Activated T-helper 9 cell treated with anti-CD3 and anti-CD28 coated beads, Interleukin-2, amount 50 U/mL, for 16 hours (primary cell): ENCODE results near the gene PARP14.
"Not testable (repeated sequence)": the region's sequence is repeated elsewhere in the genome, so short reads cannot be mapped to it uniquely, and the experiment has no call there.

Source experiments
- DNase-seq: peaks from one replicate; pipeline ENCODE4 v3.0.0-alpha.2; 2020; ENCODE audit warnings: low read depth

PARP14 gene

GRCh38 chr3:122680475-122681283 lies at the start of gene PARP14:
PARP14 (plus strand) TSS chr3:122680839; CDS start chr3:122680884, 45 bp downstream.
- peak; percentile 50 for DNase-seq

GRCh38 chr3:122635789-122636188 lies 44.9 kb upstream of the PARP14 start:
- DNase-seq: no peak

DNA sequence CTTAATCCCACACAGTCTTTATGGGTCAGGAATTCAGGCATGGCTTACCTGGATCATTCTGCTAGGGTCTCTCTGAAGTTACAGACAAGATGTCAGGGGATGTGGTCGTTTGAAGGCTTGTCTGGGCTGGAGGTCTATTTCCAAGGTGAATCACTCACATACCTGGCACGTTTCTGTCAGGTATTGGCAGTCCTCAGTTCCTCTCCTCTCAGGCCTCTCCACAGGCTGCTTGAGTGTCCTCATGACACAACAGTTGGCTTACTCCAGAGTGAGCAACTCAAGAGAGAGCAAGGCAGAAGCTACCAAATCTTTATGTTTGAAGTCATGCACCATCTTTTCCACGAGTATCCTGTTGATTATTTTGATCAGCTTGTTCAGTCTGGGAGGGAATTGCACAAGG lies 43.9 kb upstream of the PARP14 start:
- no peak for DNase-seq

GRCh38 chr3:122640437-122640999 lies 40.1 kb upstream of the PARP14 start:
- no peak for DNase-seq

DNA sequence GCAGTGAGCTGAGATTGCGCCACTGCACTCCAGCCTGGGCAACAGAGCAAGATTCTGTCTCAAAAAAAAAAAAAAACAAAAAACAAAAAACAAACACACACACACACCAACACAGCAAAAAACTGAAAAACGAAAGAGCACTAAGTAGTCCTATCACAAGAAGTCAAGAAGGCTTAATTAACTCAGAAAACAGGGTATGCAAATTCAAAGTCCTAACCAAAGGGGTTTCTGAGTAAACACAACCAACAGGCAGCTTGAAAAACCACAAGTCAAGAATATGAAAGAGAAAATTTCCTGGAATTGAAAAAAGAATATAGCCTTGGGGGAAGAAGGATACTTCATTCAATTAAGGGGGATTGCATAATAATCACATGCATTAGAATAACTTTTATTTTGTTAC lies 37.7 kb upstream of the PARP14 start:
- no peak for DNase-seq

DNA sequence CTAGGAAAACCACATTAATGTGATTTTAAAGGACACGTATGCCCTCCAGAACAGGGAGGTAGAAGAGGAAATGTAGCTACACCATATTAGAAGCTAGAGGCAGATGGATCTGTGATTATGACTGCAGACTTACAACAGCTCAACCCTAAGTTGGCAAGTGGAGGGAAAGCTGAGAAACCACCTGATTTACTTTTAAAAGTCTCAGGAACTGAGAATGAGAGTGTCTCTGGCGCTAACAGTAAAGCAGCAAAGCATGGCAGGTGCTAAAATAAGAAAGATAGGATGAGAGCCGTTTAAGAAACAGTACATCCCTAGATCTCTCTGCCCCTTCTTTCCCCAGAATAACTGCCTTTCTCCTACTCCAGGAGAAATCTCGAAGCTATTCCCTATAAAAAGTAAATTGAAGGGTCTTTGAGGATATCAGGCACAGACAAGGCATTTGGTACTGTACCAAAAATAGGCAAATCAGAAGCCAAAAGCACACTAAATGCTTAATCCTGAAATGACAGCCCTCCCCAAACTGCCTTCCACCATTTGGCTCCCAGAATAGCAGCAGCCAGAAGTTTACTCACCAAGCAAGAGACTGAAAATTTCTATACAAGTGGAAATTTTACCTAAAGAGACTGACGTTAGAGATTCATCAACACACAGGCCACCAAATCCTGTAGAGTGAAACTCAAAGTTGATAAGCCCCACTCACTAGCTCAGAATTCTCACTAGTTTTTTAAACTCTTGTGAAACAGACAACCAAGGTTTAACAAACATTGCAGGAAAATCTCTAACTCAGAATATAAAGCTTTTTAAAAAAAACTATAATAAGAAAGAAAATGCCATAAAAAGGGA lies 34.3 kb upstream of the PARP14 start:
- no peak for DNase-seq

- DNase-seq: not testable (repeated sequence)
These were observed 29.3 kb upstream of the PARP14 start for GRCh38 chr3:122651233-122651907.

DNA sequence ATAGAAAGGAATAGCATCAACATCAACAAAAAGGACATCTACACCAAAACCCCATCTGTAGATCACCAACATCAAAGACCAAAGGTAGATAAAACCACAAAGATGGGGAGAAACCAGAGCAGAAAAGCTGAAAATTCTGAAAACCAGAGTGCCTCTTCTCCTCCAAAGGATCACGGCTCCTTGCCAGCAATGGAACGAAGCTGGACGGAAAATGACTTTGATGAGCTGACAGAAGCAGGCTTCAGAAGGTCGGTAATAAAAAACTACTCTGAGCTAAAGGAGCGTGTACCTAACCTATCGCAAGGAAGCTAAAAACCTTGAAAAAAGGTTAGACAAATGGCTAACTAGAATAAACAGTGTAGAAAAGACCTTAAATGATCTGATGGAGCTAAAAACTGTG lies 28.7 kb upstream of the PARP14 start:
- DNase-seq: not testable (repeated sequence)

DNA sequence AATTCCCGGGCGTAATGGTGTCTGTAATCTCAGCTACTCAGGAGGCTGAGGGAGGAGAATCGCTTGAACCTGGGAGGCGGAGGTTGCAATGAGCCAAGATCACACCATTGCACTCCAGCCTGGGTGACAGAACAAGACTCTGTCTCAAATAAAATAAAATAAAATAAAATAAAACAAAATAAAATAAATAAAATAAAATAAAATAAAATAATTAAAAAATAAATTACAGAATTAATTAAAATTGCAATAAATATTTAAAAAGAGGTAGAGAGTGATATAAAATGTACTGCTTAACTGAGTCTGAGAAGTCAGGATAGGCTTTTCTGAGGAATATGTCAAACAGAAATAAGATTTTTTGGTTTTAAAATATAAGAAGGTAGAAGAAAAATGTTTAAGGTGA lies 22.3 kb upstream of the PARP14 start:
- DNase-seq: not testable (repeated sequence)

- no peak for DNase-seq
These were observed 20.2 kb upstream of the PARP14 start for GRCh38 chr3:122660297-122660974.

DNA sequence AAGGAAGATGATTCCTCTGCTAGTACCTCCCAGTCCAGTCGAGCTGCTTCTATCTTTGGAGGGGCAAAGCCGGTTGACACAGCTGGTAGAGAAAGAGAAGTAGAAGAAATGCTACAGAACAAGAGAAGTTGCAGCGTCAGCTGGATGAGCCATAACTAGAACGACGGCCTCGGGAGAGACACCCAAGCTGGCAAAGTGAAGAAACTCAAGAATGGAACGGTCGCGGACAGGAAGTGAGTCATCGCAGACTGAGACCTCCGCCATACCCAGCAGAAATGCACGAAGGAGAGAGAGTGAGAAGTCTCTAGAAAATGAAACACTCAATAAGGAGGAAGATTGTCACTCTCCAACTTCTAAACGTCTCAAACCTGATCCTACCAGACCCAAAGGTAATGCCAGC lies 19.0 kb upstream of the PARP14 start:
- no peak for DNase-seq

- DNase-seq: no peak
These were observed 18.1 kb upstream of the PARP14 start for GRCh38 chr3:122662505-122662904.

DNA sequence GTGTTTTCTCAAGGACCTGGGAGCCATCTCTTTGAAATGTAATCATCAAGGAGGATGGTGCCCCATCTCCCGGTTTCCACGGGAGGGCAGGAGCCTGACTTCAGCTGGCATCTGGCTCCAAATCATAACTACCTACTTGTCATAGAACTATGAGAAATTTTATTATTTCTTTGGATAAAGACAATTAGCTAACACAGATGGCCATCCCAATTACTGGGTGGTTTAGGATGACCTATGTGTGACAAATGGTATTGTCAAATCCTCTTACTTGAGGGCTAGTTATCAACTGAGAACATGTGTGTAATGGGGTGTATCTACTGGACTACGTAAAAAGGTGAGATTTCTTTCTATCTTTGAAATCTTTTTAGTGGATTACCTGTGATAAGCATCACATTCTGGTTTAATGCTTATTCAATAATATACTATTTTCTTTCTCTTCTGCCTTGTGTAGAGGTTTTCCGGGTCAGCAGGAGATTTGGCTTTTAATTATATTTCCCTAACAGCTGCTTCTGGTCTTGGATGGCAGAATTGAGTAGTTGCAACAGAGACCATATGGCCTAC lies 15.3 kb upstream of the PARP14 start:
- DNase-seq: no peak

GRCh38 chr3:122665881-122666280 lies 14.8 kb upstream of the PARP14 start:
- no peak for DNase-seq

- DNase-seq: no peak
These were observed 11.5 kb upstream of the PARP14 start for GRCh38 chr3:122668930-122669730.

DNA sequence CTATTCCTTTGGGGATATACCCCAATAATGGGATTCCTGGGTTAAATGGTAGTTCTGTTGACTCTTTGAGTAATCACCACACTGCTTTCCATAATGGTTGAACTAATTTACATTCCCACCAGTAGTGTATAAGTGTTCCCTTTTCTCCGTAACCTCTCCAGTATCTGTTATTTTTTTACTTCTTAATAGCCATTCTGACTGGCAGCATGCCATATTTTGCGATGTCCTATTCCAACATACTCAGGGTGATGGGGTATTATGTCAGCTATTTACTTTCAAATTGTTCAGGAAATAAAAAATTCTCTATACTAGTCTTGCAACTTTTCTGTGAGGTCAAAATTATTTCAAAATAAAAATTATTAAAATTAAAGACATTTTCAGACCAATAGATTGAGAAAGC lies 9.1 kb upstream of the PARP14 start:
- DNase-seq: no peak

DNA sequence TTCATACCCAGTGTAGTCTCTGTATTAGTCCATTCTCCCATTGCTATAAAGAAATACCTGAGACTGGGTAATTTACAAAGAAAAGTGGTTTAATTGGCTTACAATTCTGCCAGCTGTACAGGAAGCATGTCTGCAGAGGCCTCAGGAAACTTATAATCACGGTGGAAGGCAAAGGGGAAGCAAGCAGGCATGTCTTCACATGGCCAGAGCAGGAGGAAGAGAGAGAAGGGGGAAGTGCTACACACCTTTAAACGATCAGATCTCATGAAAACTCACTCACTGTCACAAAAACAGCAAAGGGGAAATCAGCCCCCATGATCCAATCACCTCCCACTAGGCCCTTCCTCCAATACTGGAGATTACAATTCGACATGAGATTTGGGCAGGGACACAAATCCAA lies 6.3 kb upstream of the PARP14 start:
- no peak for DNase-seq

- DNase-seq: no peak
These were observed 3.9 kb upstream of the PARP14 start for GRCh38 chr3:122676759-122677158.

GRCh38 chr3:122677216-122677615 lies 3.4 kb upstream of the PARP14 start:
- no peak for DNase-seq

- DNase-seq: no peak
These were observed 2.1 kb upstream of the PARP14 start for GRCh38 chr3:122678506-122678905.
